Neural progenitor cell (in vitro differentiated cells): ENCODE results near the gene ISCA2. TPM values are rescaled to one million over a fixed set of nuclear protein-coding genes. Genes with fewer than 3 reads are reported as not detected.

Experiments used
- DNase-seq: peaks from one replicate; pipeline ENCODE4 v3.0.0-alpha.2; 2016; ENCODE audit warnings: low spot score
- H2AFZ ChIP-seq: fragments of 200-600 bp; sonication (generic); replicated peaks from 2 replicates; pipeline ENCODE4 v1.6.1; 2016; ENCODE audit warnings: antibody characterized with exemption
- H3F3A ChIP-seq: fragments of 200-600 bp; sonication (generic); 2 replicates; pipeline ENCODE4 v1.6.1; 2016; ENCODE audit warnings: antibody characterized with exemption, low read depth
- H3K27ac ChIP-seq: fragments of 200-600 bp; sonication (generic); 2 replicates; pipeline ENCODE4 v1.5.1; 2016; ENCODE audit warnings: mild to moderate bottlenecking
- H3K27me3 ChIP-seq: fragments of 200-600 bp; sonication (generic); 2 replicates; pipeline ENCODE4 v1.6.1; 2016; ENCODE audit warnings: mild to moderate bottlenecking, moderate library complexity
- H3K36me3 ChIP-seq: fragments of 200-600 bp; sonication (generic); 2 replicates; pipeline ENCODE4 v1.5.1; 2016
- H3K4me1 ChIP-seq: fragments of 200-600 bp; sonication (generic); 2 replicates; pipeline ENCODE4 v1.6.1; 2016; ENCODE audit warnings: mixed run types
- H3K4me2 ChIP-seq: fragments of 200-600 bp; sonication (generic); 2 replicates; pipeline ENCODE4 v1.6.1; 2016
- H3K4me3 ChIP-seq: fragments of 200-600 bp; sonication (generic); 2 replicates; pipeline ENCODE4 v1.5.1; 2016
- H3K79me2 ChIP-seq: fragments of 200-600 bp; sonication (generic); 2 replicates; pipeline ENCODE4 v1.6.1; 2016; ENCODE audit warnings: low read depth
- H3K9ac ChIP-seq: fragments of 200-600 bp; sonication (generic); 2 replicates; pipeline ENCODE4 v1.6.1; 2016
- H3K9me3 ChIP-seq: fragments of 200-600 bp; sonication (generic); 2 replicates; pipeline ENCODE4 v1.5.1; 2016; ENCODE audit warnings: low read depth
- H4K20me1 ChIP-seq: fragments of 200-600 bp; sonication (generic); 2 replicates; pipeline ENCODE4 v1.6.1; 2016; ENCODE audit warnings: low read depth
- H3K27ac Mint-ChIP-seq: 3 replicates; pipeline ENCODE4 v1.8.0; 2021; ENCODE audit warnings: mixed read lengths
- H3K27me3 Mint-ChIP-seq: 2 replicates; pipeline ENCODE4 v1.8.0; 2022; ENCODE audit warnings: low read depth, mild to moderate bottlenecking, inconsistent platforms, moderate library complexity, mixed read lengths; ENCODE audit not compliant: insufficient read depth
- H3K36me3 Mint-ChIP-seq: 3 replicates; pipeline ENCODE4 v1.8.0; 2021; ENCODE audit warnings: mixed read lengths
- H3K4me1 Mint-ChIP-seq: 3 replicates; pipeline ENCODE4 v1.8.0; 2021; ENCODE audit warnings: mixed read lengths
- H3K4me3 Mint-ChIP-seq: 3 replicates; pipeline ENCODE4 v1.8.0; 2021; ENCODE audit warnings: mild to moderate bottlenecking, moderate library complexity, mixed read lengths
- H3K9me3 Mint-ChIP-seq: 3 replicates; pipeline ENCODE4 v1.8.0; 2020; ENCODE audit warnings: mixed read lengths
- EZH2 ChIP-seq: fragments of 200-600 bp; sonication (generic); IDR thresholded peaks from 2 replicates; pipeline ENCODE4 v1.6.1; 2017; ENCODE audit warnings: antibody characterized with exemption, mild to moderate bottlenecking, moderate library complexity
- EZH2phosphoT487 ChIP-seq: fragments of 200-600 bp; sonication (generic); IDR thresholded peaks from 2 replicates; pipeline ENCODE4 v1.6.1; 2017; ENCODE audit warnings: antibody characterized with exemption
- total RNA-seq: library from RNA; depleted of rRNA; stranded (reverse); fragments of >200 nt; gene quantifications from 2 replicates; pipeline ENCODE4 v1.2.3, GENCODE V29; 2015; ENCODE audit warnings: low replicate concordance
- TF ChIP-seq, protein P1 (sequence below): fragments of 200-600 bp; sonication (generic); IDR thresholded peaks from 2 replicates; pipeline ENCODE4 v1.5.1; 2017; ENCODE audit warnings: antibody characterized with exemption, mild to moderate bottlenecking

The ISCA2 gene
- total RNA-seq, 1 donor from 2014 or later: 45.5 TPM

DNA sequence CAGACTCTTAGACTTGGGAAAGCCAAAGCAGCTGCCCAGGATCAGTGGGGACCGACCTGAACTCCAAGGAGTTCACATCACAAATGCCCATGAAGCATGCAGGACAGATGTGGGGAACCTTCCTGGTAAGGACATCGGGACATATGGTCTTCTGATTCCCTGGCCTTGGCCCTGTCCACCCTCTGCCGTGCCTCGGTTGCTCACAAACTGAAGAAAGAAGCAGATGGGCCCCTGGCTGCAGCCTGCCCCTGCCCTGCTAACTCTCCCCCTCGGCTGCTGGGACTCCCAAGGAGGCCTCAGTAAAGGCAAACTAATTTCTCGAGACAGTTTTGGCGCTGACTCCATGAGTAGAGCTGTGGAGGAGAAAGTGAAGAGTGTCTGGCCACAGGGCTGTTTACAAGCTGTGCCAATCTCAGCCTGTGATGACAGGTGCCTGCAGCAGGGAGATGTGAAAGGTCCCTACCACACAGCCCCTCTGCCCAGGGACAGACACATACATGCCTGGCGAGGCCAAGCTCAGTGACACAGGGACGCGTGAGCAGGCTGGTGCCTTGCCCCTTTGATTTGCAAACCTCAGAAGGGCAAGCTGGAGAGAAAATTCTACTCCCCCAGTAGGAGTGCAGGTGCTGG, 48.6 kb downstream of the ISCA2 start:
- H4K20me1 ChIP-seq: no peaks in the 10 kb centered on the region
- Mint-ChIP-seq H3K9me3 (no peaks in the 10 kb centered on the region), H3K4me3 (no peak overlapping the region), H3K27ac (no peak overlapping the region), H3K27me3 (no peaks in the 10 kb centered on the region), H3K4me1 (peaks cover 12% of the 10 kb centered on the region), H3K36me3 (no peaks in the 10 kb centered on the region)
- TF ChIP-seq EZH2 (no peak), EZH2phosphoT487 (no peak)
- TF ChIP-seq, protein P1, sequence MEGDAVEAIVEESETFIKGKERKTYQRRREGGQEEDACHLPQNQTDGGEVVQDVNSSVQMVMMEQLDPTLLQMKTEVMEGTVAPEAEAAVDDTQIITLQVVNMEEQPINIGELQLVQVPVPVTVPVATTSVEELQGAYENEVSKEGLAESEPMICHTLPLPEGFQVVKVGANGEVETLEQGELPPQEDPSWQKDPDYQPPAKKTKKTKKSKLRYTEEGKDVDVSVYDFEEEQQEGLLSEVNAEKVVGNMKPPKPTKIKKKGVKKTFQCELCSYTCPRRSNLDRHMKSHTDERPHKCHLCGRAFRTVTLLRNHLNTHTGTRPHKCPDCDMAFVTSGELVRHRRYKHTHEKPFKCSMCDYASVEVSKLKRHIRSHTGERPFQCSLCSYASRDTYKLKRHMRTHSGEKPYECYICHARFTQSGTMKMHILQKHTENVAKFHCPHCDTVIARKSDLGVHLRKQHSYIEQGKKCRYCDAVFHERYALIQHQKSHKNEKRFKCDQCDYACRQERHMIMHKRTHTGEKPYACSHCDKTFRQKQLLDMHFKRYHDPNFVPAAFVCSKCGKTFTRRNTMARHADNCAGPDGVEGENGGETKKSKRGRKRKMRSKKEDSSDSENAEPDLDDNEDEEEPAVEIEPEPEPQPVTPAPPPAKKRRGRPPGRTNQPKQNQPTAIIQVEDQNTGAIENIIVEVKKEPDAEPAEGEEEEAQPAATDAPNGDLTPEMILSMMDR: no peak
- H3K4me3 ChIP-seq: no peak overlapping the region
- H3K9me3 ChIP-seq: no peaks in the 10 kb centered on the region
- H2AFZ ChIP-seq: no peak overlapping the region
- no peak overlapping the region for H3K9ac ChIP-seq
- H3F3A ChIP-seq: no peaks in the 10 kb centered on the region
- no peaks in the 10 kb centered on the region for H3K27me3 ChIP-seq
- H3K4me1 ChIP-seq: peaks cover 3% of the 10 kb centered on the region
- H3K4me2 ChIP-seq: no peak overlapping the region
- H3K27ac ChIP-seq: no peak overlapping the region
- no peaks in the 10 kb centered on the region for H3K36me3 ChIP-seq
- H3K79me2 ChIP-seq: no peaks in the 10 kb centered on the region
- DNase-seq: no peak

DNA sequence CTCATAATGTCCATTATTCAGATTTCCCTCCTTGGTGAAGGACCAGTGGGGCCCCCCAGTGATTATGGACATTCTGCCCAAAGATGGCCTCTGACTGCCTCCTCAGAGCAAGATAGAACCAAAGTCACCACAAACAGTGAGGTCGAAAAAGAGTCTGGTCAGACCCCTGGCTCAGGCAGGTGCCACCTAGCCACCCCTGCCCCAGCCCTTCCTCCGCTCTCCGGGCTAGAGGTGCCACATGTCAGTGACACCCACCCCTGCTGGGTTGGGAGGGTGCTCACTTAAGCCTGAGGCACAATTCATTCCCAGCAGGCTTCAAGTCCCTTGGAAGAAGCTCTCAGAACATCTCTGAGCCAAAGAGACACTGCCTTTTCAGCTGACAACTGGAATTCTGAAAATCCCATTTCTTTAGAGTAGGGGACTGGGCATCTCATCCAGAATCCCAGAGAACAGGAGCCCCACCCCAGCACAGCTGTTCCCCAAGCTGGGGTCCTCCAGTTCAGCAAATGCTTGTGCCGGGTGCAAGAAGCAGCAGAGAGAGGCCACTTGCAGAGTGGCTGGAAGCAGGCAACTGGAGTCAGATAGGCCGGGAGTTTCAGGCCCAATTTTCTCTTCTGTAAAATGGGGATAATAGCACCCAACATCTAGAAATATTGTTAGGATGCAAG, 50.3 kb downstream of the ISCA2 start:
- Histone ChIP-seq H3K4me2 (no peak overlapping the region), H3K9ac (no peak overlapping the region), H3K79me2 (no peaks in the 10 kb centered on the region), H3K4me1 (peaks cover 3% of the 10 kb centered on the region), H3K4me3 (no peak overlapping the region), H3K9me3 (no peaks in the 10 kb centered on the region), H3K27ac (no peak overlapping the region), H3F3A (no peaks in the 10 kb centered on the region), H3K36me3 (no peaks in the 10 kb centered on the region), H3K27me3 (no peaks in the 10 kb centered on the region), H4K20me1 (no peaks in the 10 kb centered on the region), H2AFZ (no peak overlapping the region)
- Mint-ChIP-seq H3K9me3 (no peaks in the 10 kb centered on the region), H3K4me1 (peaks cover 12% of the 10 kb centered on the region), H3K27me3 (no peaks in the 10 kb centered on the region), H3K27ac (no peak overlapping the region), H3K4me3 (no peak overlapping the region), H3K36me3 (no peaks in the 10 kb centered on the region)
- DNase-seq: no peak
- TF ChIP-seq, protein P1: no peak
- no peak for TF ChIP-seq EZH2phosphoT487
- no peak for TF ChIP-seq EZH2

DNA sequence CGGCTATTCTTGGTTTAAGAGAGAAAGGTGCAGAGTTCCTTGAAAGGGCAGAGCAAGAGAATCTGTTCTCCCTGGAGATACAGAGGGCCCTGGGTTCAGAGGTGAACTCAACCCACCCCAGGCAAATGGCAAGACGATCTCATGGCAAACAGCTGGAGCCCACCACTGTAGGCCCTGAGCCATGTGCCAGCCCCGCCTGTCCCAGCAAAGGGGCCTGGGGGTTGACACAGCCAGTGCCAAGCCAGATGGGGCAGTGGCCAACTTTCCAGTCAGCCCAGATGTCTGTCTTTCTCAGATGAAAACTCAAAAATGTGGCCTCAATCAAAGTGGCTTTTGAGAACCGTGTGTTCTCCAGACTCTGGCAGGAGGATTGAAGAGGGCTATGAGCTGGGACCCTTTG, 51.8 kb downstream of the ISCA2 start:
- H2AFZ ChIP-seq: no peak overlapping the region
- TF ChIP-seq EZH2phosphoT487 (no peak), EZH2 (no peak)
- TF ChIP-seq, protein P1: no peak
- H3K9me3 Mint-ChIP-seq: no peaks in the 10 kb centered on the region
- no peaks in the 10 kb centered on the region for H4K20me1 ChIP-seq
- H3K9ac ChIP-seq: no peak overlapping the region
- no peak overlapping the region for H3K4me3 Mint-ChIP-seq
- H3K36me3 Mint-ChIP-seq: no peaks in the 10 kb centered on the region
- H3K27ac ChIP-seq: no peak overlapping the region
- no peaks in the 10 kb centered on the region for H3K9me3 ChIP-seq
- H3K79me2 ChIP-seq: no peaks in the 10 kb centered on the region
- peaks cover 3% of the 10 kb centered on the region for H3K4me1 ChIP-seq
- no peak overlapping the region for H3K27ac Mint-ChIP-seq
- H3K27me3 Mint-ChIP-seq: no peaks in the 10 kb centered on the region
- H3K4me3 ChIP-seq: no peak overlapping the region
- no peak overlapping the region for H3K4me2 ChIP-seq
- H3K36me3 ChIP-seq: no peaks in the 10 kb centered on the region
- DNase-seq: no peak
- no peaks in the 10 kb centered on the region for H3F3A ChIP-seq
- H3K4me1 Mint-ChIP-seq: peaks cover 12% of the 10 kb centered on the region
- no peaks in the 10 kb centered on the region for H3K27me3 ChIP-seq
